ENCODE data around the gene DENND4C.

GRCh38 chr9:19376931-19377330 is 146.4 kb downstream of the DENND4C start:
- no peak for TF ChIP-seq CTCF (IDR thresholded peaks at IDR 0.05; ENCODE audit: borderline replicate concordance, extremely low read depth, low read length, poor library complexity, severe bottlenecking)
- no peak for TF ChIP-seq EZH2 (IDR thresholded peaks at IDR 0.05; ENCODE audit: borderline replicate concordance, low read depth, low read length, severe bottlenecking)

Measured in DND-41 (cell line).